Rectal smooth muscle tissue (tissue), 1 donor: ENCODE results near the gene GNG8.

Experiments
- H3K27ac ChIP-seq: one replicate; pipeline ENCODE4 v1.7.0; 2013; ENCODE audit warnings: low read depth, low read length, inconsistent platforms
- H3K27me3 ChIP-seq: one replicate; pipeline ENCODE4 v1.7.0; 2013; ENCODE audit warnings: low read length; ENCODE audit not compliant: control insufficient read depth, insufficient read depth
- H3K36me3 ChIP-seq: one replicate; pipeline ENCODE4 v1.7.0; 2013; ENCODE audit warnings: low read length; ENCODE audit not compliant: control insufficient read depth, insufficient read depth
- H3K4me1 ChIP-seq: one replicate; pipeline ENCODE4 v1.7.0; 2013; ENCODE audit warnings: low read length; ENCODE audit not compliant: control insufficient read depth, insufficient read depth
- H3K4me3 ChIP-seq: one replicate; pipeline ENCODE4 v1.7.0; 2013; ENCODE audit warnings: low read length
- H3K9ac ChIP-seq: one replicate; pipeline ENCODE4 v1.7.0; 2013; ENCODE audit warnings: low read length

GNG8 gene

GRCh38 chr19:46659151-46660007 is 23.4 kb upstream of the GNG8 start:
- H3K27ac ChIP-seq = peak overlapping the region; percentile 84
- peak overlapping the region; percentile 80 for H3K4me3 ChIP-seq
- peaks cover 10% of the 10 kb centered on the region for H3K4me1 ChIP-seq
- peaks cover 3% of the 10 kb centered on the region for H3K27me3 ChIP-seq
- no peaks in the 10 kb centered on the region for H3K36me3 ChIP-seq
- peak overlapping the region; percentile 45 for H3K9ac ChIP-seq

GRCh38 chr19:46656541-46656940 is 20.5 kb upstream of the GNG8 start:
- H3K9ac ChIP-seq = no peak overlapping the region
- peaks cover 17% of the 10 kb centered on the region for H3K4me1 ChIP-seq
- no peak overlapping the region for H3K4me3 ChIP-seq
- H3K27me3 ChIP-seq = peaks cover 3% of the 10 kb centered on the region
- H3K36me3 ChIP-seq = no peaks in the 10 kb centered on the region
- H3K27ac ChIP-seq = no peak overlapping the region

- Histone ChIP-seq H3K4me3 (no peak overlapping the region), H3K27me3 (peaks cover 1% of the 10 kb centered on the region), H3K27ac (peak overlapping the region; percentile 72), H3K36me3 (no peaks in the 10 kb centered on the region), H3K9ac (no peak overlapping the region), H3K4me1 (peaks cover 16% of the 10 kb centered on the region)
These were observed 18.7 kb upstream of the GNG8 start for GRCh38 chr19:46654621-46655152.

- Histone ChIP-seq H3K27ac (no peak overlapping the region), H3K4me3 (no peak overlapping the region), H3K9ac (no peak overlapping the region), H3K27me3 (no peaks in the 10 kb centered on the region), H3K36me3 (no peaks in the 10 kb centered on the region), H3K4me1 (peaks cover 16% of the 10 kb centered on the region)
These were observed 14.4 kb upstream of the GNG8 start for GRCh38 chr19:46650445-46650844.

GRCh38 chr19:46648961-46649960 is 13.3 kb upstream of the GNG8 start:
- H3K27ac ChIP-seq = no peak overlapping the region
- no peaks in the 10 kb centered on the region for H3K27me3 ChIP-seq
- no peaks in the 10 kb centered on the region for H3K36me3 ChIP-seq
- no peak overlapping the region for H3K9ac ChIP-seq
- H3K4me1 ChIP-seq = peaks cover 12% of the 10 kb centered on the region
- no peak overlapping the region for H3K4me3 ChIP-seq

- no peaks in the 10 kb centered on the region for H3K36me3 ChIP-seq
- peaks cover 8% of the 10 kb centered on the region for H3K4me1 ChIP-seq
- H3K27ac ChIP-seq = no peak overlapping the region
- H3K9ac ChIP-seq = no peak overlapping the region
- H3K27me3 ChIP-seq = no peaks in the 10 kb centered on the region
- H3K4me3 ChIP-seq = no peak overlapping the region
These were observed 12.3 kb upstream of the GNG8 start for GRCh38 chr19:46648060-46648960.

GRCh38 chr19:46646402-46646801 is 10.4 kb upstream of the GNG8 start:
- H3K9ac ChIP-seq = no peak overlapping the region
- no peak overlapping the region for H3K4me3 ChIP-seq
- H3K36me3 ChIP-seq = no peaks in the 10 kb centered on the region
- H3K4me1 ChIP-seq = peaks cover 2% of the 10 kb centered on the region
- no peaks in the 10 kb centered on the region for H3K27me3 ChIP-seq
- no peak overlapping the region for H3K27ac ChIP-seq

- Histone ChIP-seq H3K4me1 (peaks cover 5% of the 10 kb centered on the region), H3K36me3 (no peaks in the 10 kb centered on the region), H3K27ac (peak overlapping the region; percentile 61), H3K27me3 (peaks cover 2% of the 10 kb centered on the region), H3K4me3 (no peak overlapping the region), H3K9ac (no peak overlapping the region)
These were observed 8.7 kb upstream of the GNG8 start for GRCh38 chr19:46644720-46645119.

GRCh38 chr19:46640656-46641055 is 4.7 kb upstream of the GNG8 start:
- Histone ChIP-seq H3K36me3 (no peaks in the 10 kb centered on the region), H3K9ac (no peak overlapping the region), H3K4me1 (peaks cover 9% of the 10 kb centered on the region), H3K4me3 (no peak overlapping the region), H3K27me3 (peaks cover 2% of the 10 kb centered on the region), H3K27ac (peak overlapping the region; percentile 45)

- Histone ChIP-seq H3K9ac (peak overlapping the region; percentile 24), H3K27ac (peak overlapping the region; percentile 92), H3K27me3 (peaks cover 2% of the 10 kb centered on the region), H3K4me1 (peaks cover 8% of the 10 kb centered on the region), H3K36me3 (no peaks in the 10 kb centered on the region), H3K4me3 (peak overlapping the region; percentile 70)
These were observed 3.6 kb upstream of the GNG8 start for GRCh38 chr19:46639358-46640182.

GRCh38 chr19:46637224-46637623 is 1.2 kb upstream of the GNG8 start:
- Histone ChIP-seq H3K27ac (no peak overlapping the region), H3K4me3 (no peak overlapping the region), H3K9ac (no peak overlapping the region), H3K4me1 (peaks cover 7% of the 10 kb centered on the region), H3K27me3 (peaks cover 9% of the 10 kb centered on the region), H3K36me3 (no peaks in the 10 kb centered on the region)
